IPS-NIHi7 (cell line): ENCODE results near the gene SRMS.

Source experiments
- DNase-seq: peaks from one replicate; pipeline ENCODE4 v3.0.0; 2012; ENCODE audit warnings: mixed read lengths; ENCODE audit errors: extremely low spot score

Gene SRMS

GRCh38 chr20:63501818-63502670 is 45.5 kb downstream of the SRMS start:
- DNase-seq, result peak; percentile 77

DNA sequence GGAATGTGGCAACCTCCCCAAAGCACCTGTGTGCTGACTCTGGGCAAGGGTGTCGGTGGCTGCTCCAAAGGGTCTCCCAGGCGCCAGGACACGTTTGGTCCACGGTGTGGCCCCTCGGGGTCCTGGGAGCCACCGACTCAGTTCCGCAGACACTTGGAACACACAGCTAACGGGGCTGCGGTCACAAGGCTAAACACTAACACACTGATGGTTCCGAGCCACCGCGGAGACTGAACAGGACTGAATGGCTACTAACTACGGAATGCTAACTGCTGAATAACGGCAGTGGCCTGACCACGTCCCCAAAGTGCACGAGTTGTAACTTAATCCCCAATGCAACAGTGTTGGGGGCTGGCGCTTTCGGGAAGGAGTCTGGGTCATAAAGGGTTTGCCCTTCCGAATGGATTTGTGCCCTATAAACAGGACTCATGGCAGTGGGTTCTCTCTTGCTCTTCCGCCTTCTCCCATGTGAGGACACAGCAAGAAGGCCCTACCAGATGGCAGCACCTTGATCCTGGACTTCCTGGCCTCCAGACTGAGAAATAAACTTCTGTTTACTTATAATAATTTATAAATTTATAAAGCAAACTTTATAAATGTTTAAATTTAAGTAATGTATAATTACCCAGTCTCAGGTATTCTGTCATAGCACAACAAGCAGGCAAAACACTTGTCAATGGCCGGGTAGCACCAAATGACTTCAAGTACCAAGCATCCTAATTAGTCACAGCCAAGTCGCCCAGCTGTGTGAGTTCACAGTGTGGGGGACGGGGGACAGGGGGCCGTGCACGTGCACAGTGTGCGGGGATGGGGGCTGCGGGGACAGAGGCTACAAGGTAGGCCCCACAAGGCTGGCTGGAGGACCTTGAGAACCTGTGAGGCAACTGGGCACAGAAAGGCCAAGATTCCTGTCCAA is 46.4 kb downstream of the SRMS start:
- DNase-seq, result no peak

DNA sequence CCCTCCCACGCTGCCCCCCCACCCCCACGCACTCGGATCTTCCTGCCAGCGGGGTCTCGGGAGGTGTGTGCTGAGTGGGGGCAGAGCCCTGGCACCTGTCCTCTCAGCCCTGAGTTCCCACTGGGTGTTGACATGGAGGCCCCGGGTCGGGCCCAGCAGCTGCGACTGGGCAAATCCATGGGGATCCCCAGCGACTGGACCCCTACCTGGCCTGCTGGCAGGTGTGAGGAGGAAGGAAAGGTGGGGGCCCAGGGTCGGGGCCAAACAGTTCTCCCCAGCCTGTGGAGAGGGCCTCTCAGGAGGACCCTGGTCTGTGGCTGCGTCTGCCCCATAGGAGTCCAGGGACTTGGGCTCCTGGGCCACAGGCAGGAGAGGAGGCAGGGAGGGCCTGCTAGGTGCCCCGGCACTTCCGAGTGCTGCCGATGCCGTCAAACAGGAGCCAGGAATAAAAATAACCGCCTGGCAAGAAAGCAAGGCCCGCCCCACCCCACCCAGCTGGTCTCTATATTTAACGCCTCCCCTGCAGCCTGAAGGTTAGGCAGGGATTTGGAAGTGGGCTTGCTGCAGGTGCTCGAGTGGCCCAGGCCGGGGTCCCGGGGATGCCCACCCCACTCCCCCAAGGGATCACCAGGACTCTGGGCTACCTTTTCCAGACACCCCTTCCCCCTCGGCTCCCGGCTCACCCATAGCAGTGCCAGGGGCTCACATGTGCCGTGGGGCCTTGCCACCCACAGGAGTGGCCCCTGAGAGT is 47.2 kb downstream of the SRMS start:
- no peak for DNase-seq

DNA sequence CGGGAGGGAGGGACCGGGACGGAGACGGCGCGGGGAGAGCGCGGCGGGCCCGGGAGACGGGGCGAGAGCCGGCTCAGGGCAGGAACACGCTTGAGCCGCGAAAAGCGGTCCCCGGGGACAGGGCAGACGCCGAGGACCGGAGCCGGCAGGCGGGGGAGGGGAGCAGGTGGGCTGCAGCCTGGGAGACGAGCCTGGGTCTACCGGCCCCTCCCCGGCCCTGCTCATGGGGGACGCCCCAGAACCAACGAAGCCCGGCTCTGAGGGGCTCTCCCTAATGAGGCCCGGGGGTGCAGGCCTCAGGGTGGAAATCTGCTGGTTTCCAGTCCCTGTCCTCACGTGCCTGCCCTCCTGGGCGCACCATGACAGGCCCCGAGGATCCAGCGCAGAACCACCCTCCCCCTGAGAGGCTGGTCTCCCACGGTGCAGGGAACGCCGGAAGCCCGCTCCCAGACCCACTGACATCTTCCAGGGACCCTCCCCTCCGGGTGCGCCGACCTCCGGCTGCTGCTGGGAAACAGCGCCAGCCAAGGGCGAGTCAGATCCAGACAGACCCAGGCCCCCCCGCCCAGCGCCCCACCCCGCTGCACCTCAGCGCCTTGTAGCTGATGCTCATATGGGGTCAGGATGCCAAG is 48.1 kb downstream of the SRMS start:
- DNase-seq, result no peak

- DNase-seq, result no peak
These were observed 48.6 kb downstream of the SRMS start, which contains the start of gene EEF1A2 for GRCh38 chr20:63498960-63499337. TSS of gene EEF1A2 (minus strand) at chr20:63499083. CDS start at chr20:63497763, 1,320 bp downstream.

DNA sequence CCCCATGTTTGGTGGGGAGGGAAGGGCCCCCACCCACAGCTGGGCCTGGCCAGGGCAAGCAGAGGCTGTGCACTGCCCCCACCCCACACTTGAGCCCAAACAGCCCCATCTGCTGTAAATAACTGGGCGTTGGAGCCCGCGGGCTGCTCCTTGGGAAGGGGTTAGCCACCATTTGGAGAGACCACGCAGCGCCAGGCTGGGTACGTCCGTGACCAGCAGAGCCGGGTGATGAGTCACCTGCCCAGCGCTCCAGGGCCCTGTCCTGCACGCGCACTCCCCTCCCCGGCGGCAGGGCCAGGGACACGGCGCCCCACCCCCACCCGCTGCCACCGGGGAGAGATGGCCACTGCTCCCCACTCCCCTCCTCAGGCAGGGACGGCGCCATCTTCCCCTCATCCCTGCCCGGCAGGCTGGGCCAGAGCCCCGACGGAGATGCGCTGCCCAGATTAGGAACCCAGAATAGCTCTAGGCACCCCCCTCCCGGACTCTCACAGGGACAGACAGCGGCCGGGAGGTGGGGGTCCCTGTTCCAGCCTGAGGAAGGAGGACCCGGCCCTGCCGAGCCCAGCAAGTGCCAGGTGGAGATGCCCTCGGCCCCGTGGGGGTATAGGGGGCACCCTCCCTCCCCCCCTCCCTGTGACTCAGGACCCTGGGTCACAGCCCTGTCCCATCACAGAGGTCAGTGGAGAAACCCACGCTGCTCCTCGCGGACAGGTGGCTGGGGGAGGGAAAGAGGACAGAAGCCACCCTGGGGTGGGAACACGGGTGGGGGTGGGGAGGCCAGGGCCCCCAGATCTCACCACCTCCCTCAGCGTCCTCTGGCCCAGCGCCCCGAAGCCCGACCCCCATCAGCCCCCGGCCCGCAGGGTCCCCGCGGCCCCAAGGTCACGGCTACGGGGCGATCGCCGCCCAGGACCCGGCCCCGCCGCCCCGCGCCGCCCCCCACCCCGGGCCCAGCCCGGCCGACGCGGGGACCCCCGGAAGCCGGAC is 49.3 kb downstream of the SRMS start:
- peak; percentile 66 for DNase-seq

DNA sequence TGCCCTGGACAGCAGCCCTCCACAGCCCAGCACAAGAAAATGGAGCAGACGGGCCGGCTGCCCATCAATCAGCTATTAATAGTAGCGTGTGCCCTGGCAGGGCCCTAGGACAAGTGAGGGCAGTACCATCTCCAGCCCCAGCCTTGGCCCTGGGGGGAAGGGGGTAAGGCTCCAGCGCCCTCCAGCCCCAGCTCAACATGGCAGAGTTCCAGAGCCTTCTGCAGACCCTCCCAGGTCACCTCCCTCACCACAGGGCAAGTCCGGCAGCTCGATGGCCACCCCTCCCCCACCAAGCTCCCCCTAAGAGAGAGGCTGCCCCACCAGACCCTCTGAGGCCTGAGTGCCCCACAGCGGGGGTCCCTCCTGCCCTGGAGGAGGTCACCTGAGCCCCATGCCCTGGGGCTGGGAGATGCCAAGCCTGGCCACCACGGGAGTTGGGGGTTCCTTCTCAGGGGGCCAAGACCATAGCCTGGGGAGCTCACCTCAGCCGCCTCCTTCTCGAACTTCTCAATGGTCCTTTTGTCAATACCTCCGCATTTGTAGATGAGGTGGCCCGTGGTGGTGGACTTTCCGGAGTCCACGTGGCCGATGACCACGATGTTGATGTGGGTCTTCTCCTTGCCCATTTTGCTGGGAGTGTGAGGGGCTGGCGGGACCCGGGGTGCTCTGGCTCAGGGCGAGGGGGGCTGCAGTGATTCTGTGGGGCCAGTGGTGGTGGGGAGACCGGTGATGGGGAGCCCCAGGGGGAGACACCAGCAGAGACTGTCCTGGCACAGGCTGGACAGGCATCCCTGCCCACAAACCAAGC is 50.2 kb downstream of the SRMS start:
- no peak for DNase-seq

DNA sequence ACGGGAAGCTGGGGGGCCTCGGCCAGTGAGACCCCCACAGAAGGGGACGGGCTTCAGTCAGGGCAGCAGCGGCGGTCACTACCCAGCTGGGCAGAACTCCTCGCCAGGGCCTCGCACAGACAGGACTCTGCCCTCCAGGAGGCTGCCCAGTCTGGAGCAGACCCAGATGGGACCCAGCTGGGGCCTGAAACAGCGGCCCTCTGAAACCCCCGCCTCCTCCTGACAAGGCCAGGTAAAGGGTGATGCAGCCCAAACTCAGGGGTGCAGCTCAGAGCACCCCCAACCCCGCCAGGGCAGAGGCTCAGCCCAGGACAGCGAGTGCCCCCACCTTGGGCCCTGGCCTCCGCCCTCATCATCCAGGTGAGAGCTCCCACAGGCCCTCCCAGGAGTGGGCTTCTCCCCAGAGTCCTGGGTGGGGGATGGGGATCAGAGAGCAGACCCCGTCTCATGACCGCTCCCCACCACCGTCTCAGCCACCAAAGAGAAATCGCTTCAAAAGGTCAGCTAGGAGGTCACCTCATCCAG is 50.9 kb downstream of the SRMS start:
- DNase-seq, result no peak

- peak; percentile 84 for DNase-seq
These were observed 51.6 kb downstream of the SRMS start for GRCh38 chr20:63495741-63496595.

GRCh38 chr20:63495167-63495720 is 52.3 kb downstream of the SRMS start:
- DNase-seq, result no peak

GRCh38 chr20:63494420-63495166 is 53.0 kb downstream of the SRMS start:
- DNase-seq, result no peak

DNA sequence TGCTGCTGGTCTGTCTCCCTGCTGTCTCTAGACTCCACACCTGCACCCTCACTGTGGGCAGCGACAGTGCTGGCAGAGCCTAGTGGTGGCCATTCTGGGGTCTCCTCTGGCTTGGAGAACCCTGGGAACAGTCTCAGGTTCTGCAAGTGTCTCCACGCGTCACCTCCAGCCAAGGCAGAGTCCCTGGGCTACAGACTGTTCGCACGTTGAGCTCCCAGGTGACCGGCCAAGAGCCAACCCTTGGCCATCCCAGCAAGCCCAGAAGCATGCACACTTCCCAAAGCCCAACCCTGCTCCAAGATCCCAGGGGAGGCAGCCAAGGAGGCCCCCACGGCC is 53.5 kb downstream of the SRMS start:
- DNase-seq, result no peak

- DNase-seq, result no peak
These were observed 54.0 kb downstream of the SRMS start for GRCh38 chr20:63493563-63494020.

GRCh38 chr20:63492982-63493381 is 54.6 kb downstream of the SRMS start:
- DNase-seq, result no peak

- DNase-seq, result no peak
These were observed 55.0 kb downstream of the SRMS start for GRCh38 chr20:63492518-63492917.

DNA sequence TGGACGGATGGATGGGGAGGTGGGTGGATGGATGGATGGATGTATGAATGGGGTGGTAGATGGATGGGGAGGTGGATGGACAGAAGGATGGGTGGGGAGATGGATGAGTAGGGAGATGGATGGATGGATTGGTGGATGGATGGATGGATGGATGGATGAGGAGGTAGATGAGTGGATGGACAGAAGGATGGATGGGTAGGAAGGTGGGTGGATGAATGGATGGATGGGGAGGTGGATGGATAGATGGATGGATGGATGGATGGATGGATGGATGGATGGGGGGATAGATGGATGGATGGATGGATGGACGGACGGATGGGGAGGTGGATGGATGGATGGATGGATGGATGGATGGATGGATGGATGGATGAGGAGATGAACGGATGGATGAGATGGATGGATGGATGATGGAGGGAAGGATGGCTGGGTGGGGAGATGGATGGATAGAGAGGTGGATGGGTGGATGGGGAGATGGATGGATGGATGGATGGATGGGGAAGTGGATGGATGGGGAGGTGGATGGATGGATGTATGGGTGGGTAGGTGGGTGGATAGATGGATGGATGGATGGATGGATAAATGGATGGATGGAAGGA is 55.8 kb downstream of the SRMS start:
- DNase-seq, result no peak

DNA sequence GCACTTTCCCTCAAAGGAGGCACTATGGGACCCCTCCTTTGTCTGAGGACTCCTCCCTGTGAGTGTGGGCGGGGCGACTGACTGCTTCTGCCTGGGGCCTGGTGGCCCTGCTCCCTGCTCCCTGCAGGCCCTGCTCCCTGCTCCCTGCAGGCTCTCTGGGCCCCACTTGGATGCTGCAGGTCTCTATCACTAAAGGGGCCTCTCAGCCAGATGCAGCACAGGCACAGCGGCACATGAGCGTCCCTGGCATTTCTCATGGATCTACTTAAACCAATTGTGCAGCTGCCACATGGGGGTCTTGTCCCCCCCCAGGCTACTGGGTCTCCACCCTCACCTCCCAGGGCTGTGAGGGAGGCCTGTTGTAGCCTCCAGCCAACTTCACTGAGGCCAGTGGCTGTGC is 56.5 kb downstream of the SRMS start:
- no peak for DNase-seq
